NCI-H2029 treated with DMSO at 0.1 percent for 48 hours (cell line): ENCODE data around the gene RAP1GAP.

Experiments
- DNase-seq: peaks from one replicate; lab custom pipeline; 2025; lab: John Stamatoyannopoulos, UW

The RAP1GAP gene

DNA sequence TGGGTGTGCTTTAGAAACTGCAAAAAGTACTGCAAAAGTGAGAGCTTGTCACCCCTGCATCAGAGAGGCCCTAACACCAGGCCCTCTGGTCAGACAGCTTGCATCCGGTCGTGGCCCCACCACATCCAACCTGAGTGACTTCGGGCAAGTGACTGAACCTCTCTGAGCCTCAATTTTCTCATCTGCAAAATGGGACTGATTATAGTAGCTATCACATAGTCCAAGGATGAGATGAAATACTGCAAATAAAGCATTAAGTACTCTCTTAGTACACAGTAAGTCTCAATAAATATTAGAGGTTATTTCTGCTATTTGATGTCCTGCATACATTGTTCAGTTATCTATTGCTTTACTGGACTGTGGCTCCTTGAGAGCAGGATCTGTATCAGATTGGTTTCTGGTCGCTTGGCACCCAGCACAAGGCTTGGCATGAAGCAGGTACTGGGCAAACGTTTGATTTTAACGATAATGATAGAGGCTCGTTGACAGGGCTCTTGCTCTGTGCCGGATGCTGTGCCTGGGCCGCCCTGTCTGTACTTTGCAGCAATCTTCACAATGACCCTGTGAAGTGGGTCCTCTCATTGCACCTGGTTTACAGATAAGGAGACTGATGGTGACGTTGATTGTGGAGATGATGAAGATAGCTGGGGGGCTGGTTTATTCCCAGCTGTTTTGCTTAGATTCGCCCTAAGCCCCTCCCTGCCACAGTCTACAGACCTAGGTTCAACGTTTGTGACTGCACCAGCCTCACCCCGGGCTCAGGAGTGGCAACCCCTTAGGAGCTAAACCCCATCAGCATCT lies 43.6 kb downstream of the RAP1GAP start:
- peak; percentile 8 for DNase-seq

DNA sequence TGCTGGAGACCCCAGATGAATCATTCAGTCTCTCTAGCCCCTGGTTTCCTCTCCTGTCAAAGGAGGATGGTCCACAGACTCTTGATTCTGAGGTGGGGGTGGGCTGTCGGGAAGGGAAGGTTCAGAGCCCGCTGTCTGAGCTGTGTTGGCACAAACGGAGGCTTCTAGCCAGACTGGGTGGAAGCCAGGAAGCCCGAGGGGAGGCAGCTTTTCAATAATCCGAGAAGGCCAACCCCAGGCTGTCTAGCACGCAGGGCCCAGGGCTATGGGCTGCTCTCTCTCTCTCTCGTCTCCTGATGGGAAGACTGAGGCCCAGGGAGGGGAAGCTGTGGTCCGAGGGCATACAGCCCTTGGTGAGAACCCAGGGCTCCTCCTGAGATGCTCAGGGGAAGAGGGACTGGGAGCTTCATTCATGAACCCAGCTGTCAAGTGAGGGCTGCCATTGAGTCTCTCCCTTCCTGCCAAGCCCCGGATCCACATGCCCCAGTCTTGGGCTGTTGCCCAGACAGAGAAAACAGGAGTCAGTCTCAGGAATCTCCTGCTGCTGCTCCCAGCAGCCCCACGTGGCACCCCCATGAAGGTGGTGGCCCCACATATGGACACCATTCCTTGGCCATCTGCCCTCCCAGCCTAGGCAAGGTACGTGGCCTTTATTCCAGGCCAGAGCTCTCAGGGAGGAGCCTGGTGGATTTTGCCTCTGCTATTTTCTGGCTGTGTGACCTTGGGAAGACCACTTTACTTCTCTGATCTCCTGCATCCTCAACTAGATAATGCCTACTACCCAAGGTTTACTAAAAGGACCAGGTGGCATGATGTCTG lies 44.4 kb downstream of the RAP1GAP start:
- peak; percentile 40 for DNase-seq

DNA sequence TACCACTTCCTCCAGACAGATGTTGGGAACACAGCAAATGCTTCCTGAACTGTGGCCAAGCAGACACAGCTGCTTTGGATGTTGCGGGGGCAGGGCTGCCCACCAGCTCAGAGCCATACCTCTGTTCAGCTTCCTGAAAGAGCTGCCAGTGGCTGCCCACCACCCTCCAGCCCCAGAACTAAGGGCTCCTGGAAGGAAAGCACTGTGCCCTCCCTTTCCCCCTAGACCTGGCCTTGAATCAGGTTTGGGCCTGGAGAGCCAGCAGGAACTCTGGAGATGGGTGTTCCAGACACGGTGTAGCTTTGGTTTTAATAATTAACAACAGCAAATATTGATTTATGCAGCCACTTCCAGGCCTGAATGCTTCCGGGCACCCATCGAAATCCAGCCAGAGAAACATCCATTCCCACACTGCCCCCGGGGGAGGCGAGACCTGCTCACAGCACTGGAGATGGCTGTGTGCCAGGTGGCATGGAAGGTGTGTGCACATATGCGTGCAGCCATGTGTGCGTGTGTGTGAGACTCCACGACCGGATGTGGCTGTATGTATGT lies 45.7 kb downstream of the RAP1GAP start:
- DNase-seq, result peak; percentile 76

GRCh38 chr1:21622466-21623315 lies 46.5 kb downstream of the RAP1GAP start:
- DNase-seq, result no peak

GRCh38 chr1:21621761-21622436 lies 47.3 kb downstream of the RAP1GAP start:
- DNase-seq, result no peak

DNA sequence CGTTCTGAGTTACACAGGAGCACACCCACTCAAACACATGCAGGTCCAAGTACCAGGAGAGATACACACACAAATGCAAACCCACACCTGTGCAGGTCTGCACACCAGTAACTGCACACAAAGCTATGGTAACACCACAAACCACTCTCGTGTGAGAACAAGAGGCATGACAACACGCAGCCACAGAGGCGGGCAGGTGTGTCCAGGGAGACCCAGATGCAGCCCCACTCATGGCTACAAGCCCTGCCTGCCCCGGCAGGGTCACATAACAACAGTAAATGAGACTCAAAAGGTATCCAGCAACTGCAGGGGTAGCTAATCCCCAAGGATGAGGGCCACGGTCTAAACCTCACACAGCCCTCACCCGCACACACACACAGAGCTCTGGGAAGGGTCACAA lies 48.1 kb downstream of the RAP1GAP start:
- no peak for DNase-seq

- DNase-seq, result no peak
Observed at GRCh38 chr1:21620496-21620895, 48.7 kb downstream of the RAP1GAP start.

- no peak for DNase-seq
Observed at GRCh38 chr1:21620011-21620410, 49.1 kb downstream of the RAP1GAP start.

- no peak for DNase-seq
Observed at GRCh38 chr1:21619375-21619947, 49.7 kb downstream of the RAP1GAP start.

GRCh38 chr1:21618561-21619374 lies 50.4 kb downstream of the RAP1GAP start:
- DNase-seq, result no peak

DNA sequence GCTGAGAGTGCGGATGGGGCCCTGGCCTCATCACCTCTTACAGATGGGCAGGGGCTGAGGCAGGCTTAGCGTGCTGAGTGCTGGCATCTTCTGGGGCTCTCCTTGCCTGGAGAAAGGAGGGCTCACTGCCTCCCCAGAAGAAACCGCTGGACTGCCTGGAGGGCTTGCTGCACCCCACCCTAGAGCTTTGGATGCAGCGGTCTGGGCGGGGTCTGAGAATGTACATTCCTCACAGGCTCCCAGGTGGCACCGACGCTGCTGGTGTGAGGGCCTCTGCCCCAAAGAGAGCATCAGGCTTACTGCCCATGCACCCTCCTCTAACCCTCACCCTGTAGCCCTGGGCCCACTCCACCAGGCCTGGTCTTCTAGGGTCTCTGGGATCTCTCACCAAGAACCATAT lies 51.1 kb downstream of the RAP1GAP start:
- no peak for DNase-seq

DNA sequence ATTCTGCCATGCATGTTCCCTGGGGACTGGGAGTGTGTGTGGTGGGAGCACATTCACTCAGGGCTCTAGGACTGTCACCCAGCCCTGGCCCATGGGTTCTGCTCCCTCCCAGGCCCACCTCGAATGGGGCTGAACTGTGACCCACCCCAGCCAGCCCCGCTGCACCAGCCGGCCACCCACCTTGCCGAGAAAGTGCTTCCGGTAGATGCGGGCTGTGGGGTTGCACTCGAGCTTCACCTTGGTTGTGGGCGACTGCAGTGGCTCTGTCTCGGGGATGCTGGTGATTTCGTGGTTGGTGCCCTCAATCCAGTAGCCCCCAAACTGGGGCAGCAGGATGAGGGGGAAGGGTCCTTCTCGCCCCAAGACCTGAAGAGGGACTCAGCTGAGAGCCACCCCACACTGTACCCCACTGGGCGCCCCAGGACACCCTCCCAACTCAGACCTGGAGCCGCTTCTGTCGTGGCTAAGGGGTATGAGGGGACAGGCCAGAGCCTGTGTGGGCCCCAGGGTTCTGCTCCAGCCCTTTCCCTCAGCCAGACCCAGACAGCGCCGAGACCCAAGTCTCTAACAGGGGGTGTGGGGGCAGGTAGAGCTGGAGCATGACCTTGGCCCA lies 51.9 kb downstream of the RAP1GAP start:
- no peak for DNase-seq

DNA sequence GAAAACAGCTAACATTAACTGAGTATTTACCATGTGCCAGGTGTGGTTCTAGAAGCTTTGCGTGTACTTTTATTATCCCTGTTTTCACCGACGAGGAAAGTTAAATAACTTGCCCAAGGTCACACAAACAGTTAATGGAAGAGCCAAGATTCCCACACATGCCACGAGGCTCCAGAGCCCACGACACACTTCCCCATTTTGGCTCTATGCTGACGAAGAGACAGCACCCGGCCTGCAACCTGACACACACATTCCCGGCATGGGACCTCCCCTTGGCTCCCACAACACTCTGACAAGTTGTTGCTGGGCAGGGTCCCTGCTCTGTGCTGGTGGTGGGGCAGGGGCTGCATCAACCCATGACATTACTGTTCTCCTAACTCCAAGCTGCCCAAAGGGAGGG lies 52.8 kb downstream of the RAP1GAP start:
- no peak for DNase-seq

DNA sequence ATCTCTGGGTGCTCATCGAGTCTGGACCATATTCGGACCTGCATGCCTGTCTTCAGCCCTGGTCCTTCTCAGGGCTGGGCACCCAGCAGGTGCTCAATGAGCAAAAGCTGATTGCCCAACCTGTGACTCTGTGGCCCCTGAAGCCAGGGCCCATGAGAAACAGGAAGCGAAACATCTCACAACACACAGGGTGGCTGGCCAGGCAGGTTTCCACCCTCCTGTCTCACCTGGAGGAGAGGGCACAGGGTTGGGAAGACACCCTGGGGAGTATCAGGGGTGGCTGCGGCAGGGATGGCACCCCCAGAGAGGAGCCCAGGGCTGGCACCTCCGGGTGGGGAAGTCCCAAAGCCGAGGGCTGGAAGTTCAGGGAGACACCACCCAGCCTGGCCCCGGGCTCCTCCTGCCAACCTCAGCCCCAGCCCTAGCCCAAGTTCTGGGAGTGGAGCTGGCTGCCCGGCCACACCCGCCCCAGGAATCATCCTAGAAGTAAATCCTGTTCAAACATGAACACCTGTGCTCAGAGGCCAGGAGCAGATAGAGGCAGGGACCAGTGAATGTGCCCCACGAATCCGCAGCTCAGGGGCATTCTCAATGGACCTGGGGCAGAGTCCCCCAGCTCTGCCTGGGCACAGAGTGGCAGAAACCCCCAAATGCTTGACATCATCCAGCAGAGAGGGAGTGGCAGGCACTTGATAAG lies 54.6 kb downstream of the RAP1GAP start:
- no peak for DNase-seq

GRCh38 chr1:21613072-21613867 lies 55.9 kb downstream of the RAP1GAP start:
- no peak for DNase-seq

GRCh38 chr1:21612057-21612456 lies 57.1 kb downstream of the RAP1GAP start:
- no peak for DNase-seq

GRCh38 chr1:21610989-21611785 lies 58.0 kb downstream of the RAP1GAP start:
- DNase-seq, result no peak
